ENCODE data around the gene MLF1. TPM values are rescaled to one million over a fixed set of nuclear protein-coding genes. Genes with fewer than 3 reads are reported as not detected.
A peak's percentile ranks its signal among the peaks of the same experiment; 100 is the strongest.

MLF1 gene
- total RNA-seq, 1 experiment from 2014 or later = 21.2 TPM

- H3K4me1 ChIP-seq = 0 out of 2 replicates have a peak, but pooled peaks cover 2% of the 10 kb centered on the region
- no peak overlapping the region for H3K4me3 ChIP-seq
- no peak for DNase-seq
These were observed 71.0 kb downstream of the MLF1 start for GRCh38 chr3:158642005-158642404.

GRCh38 chr3:158642474-158643210 is 71.6 kb downstream of the MLF1 start:
- H3K4me3 ChIP-seq = no peak overlapping the region

More at GRCh38 chr3:158642005-158642404, 71.0 kb downstream of the MLF1 start:
- no peak overlapping the region for H3K27ac ChIP-seq
- H3K27me3 ChIP-seq = no peaks in the 10 kb centered on the region
- H3K9me3 ChIP-seq (replicated peaks) = no peaks in the 10 kb centered on the region
- peaks cover 5% of the 10 kb centered on the region for H3K36me3 ChIP-seq

GRCh38 chr3:158644345-158644908 is 73.4 kb downstream of the MLF1 start, which contains the start of gene GFM1:
TSS of gene GFM1 (plus strand) at chr3:158644527. CDS start at chr3:158644635, 108 bp downstream.
- Histone ChIP-seq H3K27me3 (no peaks in the 10 kb centered on the region), H3K27ac (peak within 1 kb of the TSS; percentile 79), H3K36me3 (peaks cover 14% of the 10 kb centered on the region), H3K9me3 (replicated peaks) (no peaks in the 10 kb centered on the region), H3K4me3 (peak within 1 kb of the TSS; percentile 93), H3K4me1 (0 out of 2 replicates have a peak, but pooled peaks cover 2% of the 10 kb centered on the region)
- DNase-seq = peak; percentile 86 to 94

More at GRCh38 chr3:158642474-158643210, 71.6 kb downstream of the MLF1 start:
- no peak overlapping the region for H3K27ac ChIP-seq
- H3K36me3 ChIP-seq = peaks cover 7% of the 10 kb centered on the region
- H3K27me3 ChIP-seq = no peaks in the 10 kb centered on the region
- peak in 1 of 2 experiments; percentile 37 for DNase-seq
- H3K4me1 ChIP-seq = 0 out of 2 replicates have a peak, but pooled peaks cover 2% of the 10 kb centered on the region
- H3K9me3 ChIP-seq (replicated peaks) = no peaks in the 10 kb centered on the region

DNA sequence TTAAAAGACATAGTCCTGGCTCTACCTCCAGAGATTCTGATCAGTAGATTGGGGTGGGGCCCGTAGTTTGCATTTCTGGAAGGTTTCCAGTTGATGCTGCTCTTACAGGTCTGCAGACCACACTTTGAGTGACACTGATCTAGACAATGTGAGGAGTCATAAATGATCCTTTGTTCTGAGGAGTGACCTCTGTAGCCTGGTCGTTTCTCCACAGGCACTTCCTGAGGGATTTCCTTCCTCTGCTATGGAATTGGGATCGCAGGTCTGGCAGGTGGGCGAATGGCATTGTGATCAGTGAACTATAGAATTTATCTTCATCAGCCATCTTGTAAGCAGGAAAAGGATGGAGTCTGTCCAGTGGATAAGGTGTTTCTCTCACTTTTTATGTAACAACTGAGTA is 78.8 kb downstream of the MLF1 start:
- H3K36me3 ChIP-seq = peaks cover 45% of the 10 kb centered on the region
- 0 out of 2 replicates have a peak, but pooled peaks cover 2% of the 10 kb centered on the region for H3K4me1 ChIP-seq
- no peak overlapping the region for H3K4me3 ChIP-seq
- H3K27ac ChIP-seq = no peak overlapping the region
- no peak for DNase-seq
- no peaks in the 10 kb centered on the region for H3K27me3 ChIP-seq
- no peaks in the 10 kb centered on the region for H3K9me3 ChIP-seq (replicated peaks)

DNA sequence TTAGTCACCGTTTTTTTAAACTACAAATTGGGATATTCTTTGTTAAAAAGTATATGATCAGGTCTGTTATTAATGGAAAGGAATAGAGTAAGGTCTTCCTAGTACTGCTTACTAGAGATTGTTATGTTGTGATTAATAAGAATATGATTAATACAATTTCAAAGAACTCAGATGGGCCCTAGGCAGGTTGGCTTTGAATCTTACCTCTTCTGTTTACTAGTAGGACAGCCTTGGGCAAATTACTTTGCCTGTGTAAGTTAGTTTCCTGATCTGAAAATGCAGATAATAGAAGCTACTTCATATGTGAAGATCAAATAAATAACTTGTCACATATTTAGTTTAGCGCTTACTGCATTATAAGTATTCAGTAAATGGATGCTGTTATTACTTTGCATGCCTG is 80.2 kb downstream of the MLF1 start:
- Histone ChIP-seq H3K4me1 (no peaks in the 10 kb centered on the region), H3K27ac (no peak overlapping the region), H3K9me3 (replicated peaks) (no peaks in the 10 kb centered on the region), H3K36me3 (peaks cover 47% of the 10 kb centered on the region), H3K4me3 (no peak overlapping the region), H3K27me3 (no peaks in the 10 kb centered on the region)
- no peak for DNase-seq

DNA sequence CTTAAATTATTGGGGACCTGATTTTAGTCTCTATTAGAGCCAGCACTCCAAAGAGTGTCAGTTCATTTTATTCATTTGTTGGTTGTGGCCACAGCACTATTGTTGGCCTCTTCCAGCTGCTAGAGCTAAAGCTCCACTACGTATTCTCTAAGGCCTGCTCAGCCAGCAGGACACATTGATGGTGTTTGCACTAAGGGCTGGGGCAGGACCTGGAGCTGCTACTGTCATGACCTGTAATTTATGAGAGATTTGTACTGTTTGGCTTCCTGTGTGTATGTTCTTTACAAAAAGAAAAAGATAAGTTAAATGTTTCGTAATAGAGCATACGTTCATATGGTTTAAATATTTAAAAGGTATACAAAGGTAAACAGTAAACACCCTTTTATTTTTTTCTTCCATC is 81.5 kb downstream of the MLF1 start:
- Histone ChIP-seq H3K36me3 (peaks cover 52% of the 10 kb centered on the region), H3K9me3 (replicated peaks) (no peaks in the 10 kb centered on the region)

More for the DNA sequence above, 81.5 kb downstream of the MLF1 start:
- H3K27ac ChIP-seq = no peak overlapping the region
- no peak for DNase-seq
- H3K27me3 ChIP-seq = no peaks in the 10 kb centered on the region
- H3K4me1 ChIP-seq = no peaks in the 10 kb centered on the region
- H3K4me3 ChIP-seq = no peak overlapping the region

Other genes starting within 250 kb of the MLF1 start
- 48.1 and 58.2 TPM in 2 replicates for gene GFM1, start 73.3 kb downstream of the MLF1 start, total RNA-seq (2014; rRNA removed; shearing (Covaris generic))
- gene LXN, start 101.5 kb downstream of the MLF1 start, total RNA-seq (2014; rRNA removed; shearing (Covaris generic)) = not detected in 2 replicates
- not detected in 2 replicates for gene RARRES1, start 161.3 kb downstream of the MLF1 start, total RNA-seq (2014; rRNA removed; shearing (Covaris generic))
- gene MFSD1, start 230.9 kb downstream of the MLF1 start, total RNA-seq (2014; rRNA removed; shearing (Covaris generic)) = 18.0 and 23.9 TPM in 2 replicates

All from SJCRH30 (cell line).